Measurements from ENCODE around the gene RNF103.
"Not testable (repeated sequence)": the region's sequence is repeated elsewhere in the genome, so short reads cannot be mapped to it uniquely, and the experiment has no call there.

The RNF103 gene

GRCh38 chr2:86624267-86624547, 542 bp upstream of the RNF103 start:
- no peak for DNase-seq

GRCh38 chr2:86623043-86623493, 597 bp downstream of the RNF103 start:
- DNase-seq, result peak; percentile 38

- peak; percentile 8 for DNase-seq
These were observed 1.1 kb downstream of the RNF103 start for GRCh38 chr2:86622519-86623042.

- DNase-seq, result no peak
These were observed 2.3 kb downstream of the RNF103 start for GRCh38 chr2:86621280-86621943.

- no peak for DNase-seq
These were observed 5.9 kb downstream of the RNF103 start for GRCh38 chr2:86617738-86618137.

GRCh38 chr2:86617153-86617552, 6.5 kb downstream of the RNF103 start:
- no peak for DNase-seq

- DNase-seq, result no peak
These were observed 7.2 kb downstream of the RNF103 start for GRCh38 chr2:86616502-86616901.

DNA sequence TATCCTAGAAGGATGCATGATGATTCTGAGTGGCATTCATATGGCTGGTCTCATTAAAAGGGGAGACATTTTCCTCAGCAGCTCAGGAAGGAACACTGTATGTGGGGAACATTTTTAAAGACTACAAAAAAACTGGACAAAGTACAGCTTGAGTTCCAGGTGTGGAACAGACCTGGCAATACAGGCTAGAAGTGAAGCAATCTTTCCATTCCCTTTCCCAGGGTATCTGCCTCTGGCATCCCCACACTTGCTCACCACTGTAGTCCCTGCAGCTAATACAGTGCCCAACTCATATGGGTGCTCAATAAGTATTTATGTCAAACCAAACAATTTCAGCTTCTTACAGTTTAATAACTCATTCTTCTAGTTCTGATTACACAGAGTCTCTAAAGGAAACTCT, 8.1 kb downstream of the RNF103 start:
- DNase-seq, result no peak

- no peak for DNase-seq
These were observed 10.2 kb downstream of the RNF103 start for GRCh38 chr2:86613515-86613914.

DNA sequence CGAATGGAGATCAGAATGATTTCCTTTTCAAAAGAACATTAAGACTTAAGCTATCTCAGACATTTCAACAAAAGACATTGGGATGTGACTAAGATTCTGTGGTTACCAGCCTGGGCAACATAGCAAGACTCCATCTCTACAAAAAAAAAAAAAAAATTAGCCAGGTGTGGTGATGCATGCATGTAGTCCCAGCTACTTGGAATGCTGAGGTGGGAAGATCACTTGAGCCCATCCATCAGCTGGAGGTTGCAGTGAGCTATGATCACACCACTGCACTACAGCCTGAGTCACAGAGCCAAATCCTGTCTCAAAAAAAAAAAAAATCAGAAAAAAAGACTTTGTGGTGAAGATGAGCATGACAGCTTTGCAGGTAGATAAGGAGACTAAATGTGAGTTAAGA, 12.8 kb downstream of the RNF103 start:
- no peak for DNase-seq

DNA sequence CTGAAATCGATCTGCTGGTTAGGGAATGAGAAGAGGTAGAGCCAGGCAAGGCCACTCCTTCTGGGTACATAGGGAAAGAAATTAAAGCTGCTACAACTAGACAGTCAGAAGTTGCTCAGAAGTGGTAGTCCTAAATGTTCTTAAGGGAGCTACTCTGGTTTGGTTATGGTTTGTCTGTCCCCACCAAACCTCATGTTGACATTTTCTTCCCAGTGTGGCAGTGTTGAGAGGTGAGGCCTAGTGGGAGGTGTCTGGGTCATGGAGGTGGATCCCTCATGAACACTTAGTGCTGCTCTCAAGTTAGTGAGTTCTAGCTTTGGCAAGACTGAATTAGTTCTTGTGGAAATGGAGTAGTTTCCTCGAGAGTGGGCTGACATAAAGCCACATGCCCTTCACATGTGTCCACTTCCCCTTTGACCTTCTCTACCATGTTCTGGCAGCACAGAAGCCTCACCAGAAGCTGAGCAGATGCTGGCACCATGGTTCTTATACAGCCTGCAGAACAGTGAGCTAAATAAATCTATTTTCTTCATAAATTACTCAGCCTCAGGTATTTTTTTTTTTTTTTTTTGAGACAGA, 14.7 kb downstream of the RNF103 start:
- DNase-seq, result no peak

DNA sequence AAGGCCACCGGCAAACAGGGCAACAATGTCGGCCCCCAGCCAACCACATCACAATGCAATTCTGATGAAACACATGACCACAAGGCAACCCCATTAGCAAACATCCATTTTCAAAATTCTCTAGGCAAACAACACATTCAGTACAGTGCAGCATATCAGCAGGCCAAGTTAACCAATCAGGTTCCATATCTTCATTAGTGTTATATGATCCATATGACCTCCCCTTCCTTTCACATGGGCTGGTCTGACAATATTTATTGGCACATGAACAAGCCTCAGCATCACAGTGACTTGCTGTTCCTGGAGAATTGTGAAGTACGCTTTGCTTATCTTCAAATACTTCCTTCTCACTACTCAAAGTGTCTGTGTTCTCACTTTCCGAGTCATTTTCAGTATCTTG, 19.8 kb downstream of the RNF103 start:
- no peak for DNase-seq

DNA sequence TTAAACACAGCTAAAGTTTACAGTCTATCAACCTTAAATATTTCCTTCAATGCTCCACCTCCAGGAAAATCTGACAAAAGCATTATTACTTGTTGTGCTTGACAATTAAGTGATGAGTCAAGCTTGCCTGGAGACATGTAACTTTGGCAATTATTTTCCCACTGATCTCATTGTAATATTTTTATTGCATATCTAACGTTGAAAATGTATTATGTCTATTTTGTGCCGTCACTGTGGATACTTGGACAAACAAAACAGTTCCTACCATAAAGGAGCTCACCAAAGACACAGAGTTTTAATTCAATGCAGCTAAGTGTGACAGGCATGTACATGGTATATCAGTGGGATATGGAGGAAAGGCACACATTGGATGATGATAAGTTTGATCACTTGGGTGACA, 24.7 kb downstream of the RNF103 start:
- no peak for DNase-seq

- no peak for DNase-seq
These were observed 27.5 kb downstream of the RNF103 start for GRCh38 chr2:86596118-86596517.

DNA sequence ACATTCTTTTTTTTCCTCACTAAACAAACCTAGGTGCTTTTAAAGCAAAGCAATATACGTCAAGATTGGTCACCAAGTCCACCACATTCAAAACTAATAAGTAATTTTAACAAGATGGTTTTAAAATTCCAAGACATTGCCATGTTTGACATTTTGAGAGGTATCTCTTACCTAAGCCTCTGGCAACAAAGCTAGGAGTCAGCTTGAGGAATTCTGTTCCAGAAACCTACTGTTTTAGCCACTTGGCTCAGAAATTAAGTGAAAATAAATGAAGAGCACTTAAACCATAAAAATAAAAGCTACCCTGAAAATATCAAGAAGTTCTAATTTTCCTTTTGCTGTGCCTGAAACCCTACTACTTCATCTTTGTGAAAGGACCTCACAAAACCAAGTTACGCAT, 30.4 kb downstream of the RNF103 start:
- DNase-seq, result no peak

DNA sequence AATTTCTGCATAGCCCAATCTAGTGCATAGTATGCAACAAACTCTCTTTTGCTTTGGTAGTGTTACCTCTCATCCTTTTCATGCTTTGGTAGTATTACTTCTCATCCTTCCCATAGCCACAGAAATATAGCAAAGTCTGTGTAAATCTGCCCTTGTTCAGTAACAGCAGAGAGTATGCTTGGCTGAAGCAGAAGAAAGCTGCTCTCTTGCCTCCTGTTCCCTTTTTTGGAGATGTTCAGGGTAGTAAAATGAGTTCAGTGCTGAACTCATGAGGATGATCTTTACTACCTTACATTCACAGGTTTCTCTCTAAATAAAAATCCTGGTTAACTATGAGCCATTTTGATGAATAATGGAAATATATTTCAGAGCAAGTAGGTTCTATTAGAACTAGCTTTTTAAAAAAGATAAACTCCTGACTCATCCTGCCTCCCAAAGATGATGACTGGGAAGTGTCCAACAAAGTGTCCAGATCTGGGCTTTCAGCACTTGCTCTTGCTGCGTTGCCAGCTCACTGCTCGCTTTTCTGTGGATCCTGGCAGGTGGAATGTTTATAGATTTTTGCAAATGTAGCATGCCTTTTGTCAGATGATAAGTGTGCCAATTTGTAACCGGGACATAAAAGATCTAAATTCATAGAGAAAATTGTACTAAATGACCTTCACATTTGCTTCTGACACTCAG, 31.0 kb downstream of the RNF103 start:
- DNase-seq, result no peak

DNA sequence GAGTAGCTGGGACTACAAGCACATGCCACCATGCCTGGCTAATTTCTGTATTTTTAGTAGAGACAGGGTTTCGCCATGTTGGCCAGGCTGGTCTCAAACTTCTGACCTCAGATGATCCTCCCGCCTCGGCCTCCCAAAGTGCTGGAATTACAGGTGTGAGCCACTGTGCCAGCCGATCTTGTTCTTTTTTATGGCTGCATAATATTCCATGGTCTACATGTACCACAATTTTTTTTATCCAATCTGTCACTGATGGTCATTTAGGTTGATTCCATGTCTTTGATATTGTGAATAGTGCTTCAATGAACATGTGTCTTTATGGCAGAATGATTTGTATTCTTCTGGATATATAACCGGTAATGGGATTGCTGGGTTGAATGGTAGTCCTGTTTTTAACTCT, 34.0 kb downstream of the RNF103 start:
- not testable (repeated sequence) for DNase-seq

DNA sequence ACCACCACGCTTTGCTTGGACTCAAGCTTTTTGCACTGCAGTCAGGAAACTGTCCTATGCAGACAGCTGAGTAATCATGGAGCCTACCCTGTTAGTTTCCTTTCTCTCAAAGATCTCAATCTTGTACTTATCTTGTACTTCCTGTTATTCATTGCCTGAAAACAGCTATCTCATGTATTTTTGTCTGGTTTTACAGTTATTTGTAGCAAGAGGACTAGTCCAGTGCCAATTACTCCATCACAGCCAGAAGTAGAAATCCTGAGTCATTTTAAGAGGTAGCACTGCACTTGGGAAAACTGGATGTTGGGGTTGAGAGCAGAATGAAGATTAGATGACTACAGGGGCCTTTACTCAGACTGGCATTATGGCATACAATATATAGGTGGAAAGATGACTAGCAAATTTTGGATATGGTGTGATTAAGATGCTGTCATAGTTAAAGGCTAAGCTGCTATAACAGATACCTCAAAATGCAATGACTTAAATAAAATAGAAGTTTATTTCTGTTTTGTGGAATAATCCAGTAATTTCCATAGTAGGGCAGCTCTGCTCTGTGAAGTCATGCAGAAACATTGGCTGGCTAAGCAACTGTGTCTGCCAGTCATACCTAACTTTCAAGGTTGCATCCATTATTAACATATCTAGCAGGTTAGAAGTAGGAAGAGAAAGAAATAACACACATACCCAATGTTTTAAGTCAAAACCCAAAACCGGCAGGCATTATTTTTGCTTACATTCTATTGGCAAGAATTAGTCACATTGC, 39.3 kb downstream of the RNF103 start:
- no peak for DNase-seq

DNA sequence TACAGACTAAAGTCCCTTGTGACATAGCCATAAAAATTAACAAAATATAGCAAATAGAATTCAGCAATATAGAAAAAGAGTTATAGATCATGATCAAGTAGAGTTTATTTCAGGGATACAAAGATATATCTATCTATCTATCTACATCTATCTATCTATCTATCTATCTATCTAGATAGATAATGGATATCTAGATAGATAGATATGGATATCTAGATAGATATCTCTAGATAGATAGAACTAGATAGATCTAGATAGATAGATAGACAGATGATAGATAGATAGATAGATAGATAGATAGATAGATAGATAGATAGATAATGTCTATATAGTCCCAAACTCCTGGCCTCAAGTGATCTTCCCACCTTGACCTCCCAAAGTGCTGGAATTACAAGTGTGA, 43.1 kb downstream of the RNF103 start:
- DNase-seq, result no peak

GRCh38 chr2:86577817-86578456, 45.7 kb downstream of the RNF103 start:
- DNase-seq, result no peak

DNA sequence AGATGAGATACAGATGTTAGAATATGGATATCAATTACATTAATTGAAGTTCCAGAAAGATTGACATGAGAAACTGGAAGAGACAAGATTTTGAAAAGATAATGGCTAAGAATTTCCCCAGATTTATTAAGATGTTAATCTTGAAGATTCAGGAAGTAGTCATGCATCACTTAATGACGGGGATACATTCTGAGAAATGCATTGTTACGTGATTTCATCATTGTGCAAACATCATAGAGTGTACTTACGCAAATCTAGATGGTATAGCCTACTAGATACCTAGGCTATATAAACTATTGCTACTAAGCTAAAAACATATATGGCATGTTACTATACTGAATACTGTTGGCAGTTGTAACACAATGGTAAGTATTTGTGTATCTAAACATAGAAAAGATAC, 53.6 kb downstream of the RNF103 start:
- DNase-seq, result no peak

DNA sequence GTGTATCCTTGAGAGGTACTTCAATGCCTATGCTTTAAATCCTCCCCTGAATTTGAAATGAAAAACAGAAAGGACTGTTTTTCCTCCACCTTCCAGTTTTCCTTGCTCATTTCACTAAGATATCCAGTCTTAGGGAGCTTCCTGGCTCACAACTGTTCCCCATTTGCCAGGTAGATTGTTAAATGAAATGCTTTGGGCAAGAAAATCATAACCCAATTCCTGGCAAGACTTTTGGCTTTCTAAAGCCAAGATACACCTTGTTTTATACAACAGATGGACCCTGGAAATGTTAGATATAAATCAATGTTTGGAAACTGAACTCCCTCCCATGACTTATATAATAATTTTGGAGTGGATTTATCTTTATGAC, 56.9 kb downstream of the RNF103 start:
- DNase-seq, result no peak

- no peak for DNase-seq
These were observed 57.4 kb downstream of the RNF103 start for GRCh38 chr2:86566158-86566820.

All from activated effector memory CD4-positive, alpha-beta T cell treated with Interleukin-2 at 50 U/mL for 16 hours (primary cell).